Prostate gland (tissue), 2 donors: Measurements from ENCODE around the gene ELK4.

Experiments
- CTCF ChIP-seq, 4 experiments: fragments of 200-600 bp in 2 of 4; fragments of 450-650 bp in 2 of 4; sonication (generic) in 2 of 4; IDR thresholded peaks; 1 replicate in 3 of 4; 2 replicates in 1 of 4; pipeline ENCODE4 v1.5.1; 2016 to 2019; ENCODE audit warnings: antibody characterized with exemption in 4 of 4, mild to moderate bottlenecking in 2 of 4, moderate library complexity in 2 of 4
- POLR2A ChIP-seq: fragments of 450-650 bp; IDR thresholded peaks from one replicate; pipeline ENCODE4 v1.6.1; 2016; ENCODE audit warnings: antibody characterized with exemption, mild to moderate bottlenecking

- TF ChIP-seq CTCF (IDR thresholded peaks at IDR 0.05) (no peak), POLR2A (no peak)
These were observed 39.0 kb upstream of the ELK4 start for GRCh38 chr1:205670611-205671430.
